HG03460 (cell line): ENCODE data around the gene GALC.

Source experiments
- ATAC-seq: cut with Tn5 transposase; IDR thresholded peaks from one replicate; pipeline ENCODE4 v1.9.1; 2021; ENCODE audit not compliant: unreplicated experiment

GALC gene

GRCh38 chr14:87888136-87888999 is 104.6 kb downstream of the GALC start:
- peak; percentile 56 for ATAC-seq

- ATAC-seq: no peak
These were observed 109.2 kb downstream of the GALC start for GRCh38 chr14:87883750-87884149.
